PC-9 (cell line): ENCODE results near the gene SUSD1.

Source experiments
- CTCF ChIP-seq: fragments of 200-600 bp; sonication (generic); conservative IDR thresholded peaks from 2 replicates; pipeline ENCODE4 v1.6.1; 2017; ENCODE audit warnings: mixed run types, antibody characterized with exemption, mild to moderate bottlenecking, moderate library complexity
- EZH2 ChIP-seq: fragments of 200-600 bp; sonication (generic); IDR thresholded peaks from 2 replicates; pipeline ENCODE4 v1.8.0; 2017; ENCODE audit warnings: antibody characterized with exemption, low read depth

GRCh38 chr9:112006361-112007020 lies 168.6 kb downstream of the SUSD1 start:
- no peak for TF ChIP-seq CTCF
- TF ChIP-seq EZH2, result no peak
